Liver (tissue), 9 donors: ENCODE measurements around the gene ANKMY1. TPM values are rescaled to one million over a fixed set of nuclear protein-coding genes. Genes with fewer than 3 reads are reported as not detected.

Experiments used
- DNase-seq: peaks from one replicate; pipeline ENCODE4 v3.0.0-alpha.2; 2017; ENCODE audit warnings: low spot score
- H3K27ac ChIP-seq, 2 donors: one replicate each; pipeline ENCODE4 v1.7.0; 2013; ENCODE audit warnings: inconsistent platforms in 2 of 2, low read length in 2 of 2, control low read depth in 1 of 2, low read depth in 1 of 2, mild to moderate bottlenecking in 1 of 2
- H3K27me3 ChIP-seq, 4 donors: one replicate each; pipeline versions ENCODE4 v1.6.1 to v1.7.0; 2013; ENCODE audit warnings: low read length in 3 of 4, inconsistent platforms in 1 of 4, mild to moderate bottlenecking in 1 of 4, moderate library complexity in 1 of 4; ENCODE audit not compliant: control insufficient read depth in 4 of 4, insufficient read depth in 4 of 4
- H3K36me3 ChIP-seq, 4 donors: one replicate each; pipeline versions ENCODE4 v1.6.1 to v1.7.0; 2013; ENCODE audit warnings: low read length in 3 of 4, mild to moderate bottlenecking in 3 of 4, low read depth in 1 of 4, moderate library complexity in 1 of 4; ENCODE audit not compliant: control insufficient read depth in 4 of 4, insufficient read depth in 3 of 4
- H3K4me1 ChIP-seq, 4 donors: one replicate each; pipeline versions ENCODE4 v1.6.1 to v1.7.0; 2013; ENCODE audit warnings: low read length in 3 of 4, mild to moderate bottlenecking in 3 of 4, moderate library complexity in 1 of 4; ENCODE audit not compliant: control insufficient read depth in 4 of 4, insufficient read depth in 4 of 4
- H3K4me3 ChIP-seq, 3 donors: one replicate each; pipeline versions ENCODE4 v1.6.1 to v1.7.0; 2013; ENCODE audit warnings: low read length in 3 of 3, control low read depth in 1 of 3, low read depth in 1 of 3, mild to moderate bottlenecking in 1 of 3
- H3K9ac ChIP-seq, 2 donors: one replicate each; pipeline ENCODE4 v1.7.0; 2013; ENCODE audit warnings: low read length in 2 of 2, mild to moderate bottlenecking in 2 of 2, moderate library complexity in 2 of 2, control low read depth in 1 of 2, low read depth in 1 of 2
- H3K9me3 ChIP-seq, 4 donors: one replicate each; pipeline versions ENCODE4 v1.6.1 to v1.7.0; 2013; ENCODE audit warnings: low read length in 3 of 4; ENCODE audit not compliant: control insufficient read depth in 4 of 4
- CTCF ChIP-seq: fragments of 150-350 bp; IDR thresholded peaks from 2 replicates; pipeline ENCODE4 v1.5.1; 2017; ENCODE audit warnings: improper control_type of control experiment, low read depth, low read length; ENCODE audit not compliant: missing input control
- EGR1 ChIP-seq, 2 donors: IDR thresholded peaks; 2 replicates each; pipeline ENCODE4 v1.6.1; 2016 to 2018; ENCODE audit warnings: antibody characterized with exemption in 2 of 2, low read depth in 2 of 2
- FOXA1 ChIP-seq: IDR thresholded peaks from 2 replicates; pipeline ENCODE4 v1.6.1; 2016; ENCODE audit warnings: antibody characterized with exemption
- GABPA ChIP-seq, 2 donors: IDR thresholded peaks in 1 of 2; conservative IDR thresholded peaks in 1 of 2; 2 replicates each; pipeline ENCODE4 v1.6.1; 2016; ENCODE audit warnings: antibody characterized with exemption in 2 of 2, mild to moderate bottlenecking in 1 of 2, moderate library complexity in 1 of 2
- HNF4A ChIP-seq, 2 donors: conservative IDR thresholded peaks; 2 replicates each; pipeline ENCODE4 v1.6.1; 2016; ENCODE audit warnings: antibody characterized with exemption in 2 of 2, mild to moderate bottlenecking in 2 of 2
- HNF4G ChIP-seq: IDR thresholded peaks from 2 replicates; pipeline ENCODE4 v1.6.1; 2016; ENCODE audit warnings: antibody characterized with exemption
- JUND ChIP-seq, 2 donors: IDR thresholded peaks; 2 replicates each; pipeline ENCODE4 v1.6.1; 2016; ENCODE audit warnings: antibody characterized with exemption in 2 of 2
- MAX ChIP-seq: IDR thresholded peaks from 2 replicates; pipeline ENCODE4 v1.6.1; 2016; ENCODE audit warnings: antibody characterized with exemption
- RAD21 ChIP-seq, 2 donors: IDR thresholded peaks; 2 replicates each; pipeline ENCODE4 v1.6.1; 2016; ENCODE audit warnings: antibody characterized with exemption in 2 of 2, mild to moderate bottlenecking in 2 of 2
- REST ChIP-seq: IDR thresholded peaks from 2 replicates; pipeline ENCODE4 v1.6.1; 2016; ENCODE audit warnings: antibody characterized with exemption, mild to moderate bottlenecking
- RXRA ChIP-seq, 2 donors: IDR thresholded peaks; 2 replicates each; pipeline ENCODE4 v1.6.1; 2017 to 2018; ENCODE audit warnings: antibody characterized with exemption in 2 of 2, mild to moderate bottlenecking in 1 of 2
- SP1 ChIP-seq: IDR thresholded peaks from 2 replicates; pipeline ENCODE4 v1.6.1; 2018; ENCODE audit warnings: antibody characterized with exemption, mild to moderate bottlenecking
- YY1 ChIP-seq: IDR thresholded peaks from 2 replicates; pipeline ENCODE4 v1.6.1; 2016; ENCODE audit warnings: antibody characterized with exemption, mild to moderate bottlenecking
- ZBTB33 ChIP-seq: IDR thresholded peaks from 2 replicates; pipeline ENCODE4 v1.6.1; 2016; ENCODE audit warnings: antibody characterized with exemption
- WGBS: extraction: QIAGEN DNeasy Blood & Tissue Kit; methylation state at CpG from one replicate; pipeline ENCODE4 v1.1.7; 2013; 5-methylcytosine and 5-hydroxymethylcytosine counted together
- polyA plus RNA-seq, 2 donors: library from polyadenylated mRNA; stranded (reverse) in 1 of 2; unstranded in 1 of 2; fragments of 200-250 nt in 1 of 2; fragments of >200 nt in 1 of 2; fragmentation: Nextera tagmentation in 1 of 2; extraction: Ambion mirVana in 1 of 2; gene quantifications; one replicate each; pipeline versions ENCODE4 v1.2.1 to v1.2.3, GENCODE V29; 2013 to 2015
- total RNA-seq, 2 donors: library from RNA; depleted of rRNA; stranded (reverse); fragments of >200 nt; gene quantifications; one replicate each; pipeline ENCODE4 v1.2.3, GENCODE V29; 2014
- donor health status: healthy.
- donor health status: healthy.
- donor health status: healthy.
- donor health status: healthy.
- donor health status: healthy.

Gene ANKMY1
- total and polyA plus RNA-seq, 4 donors, result 2.5 to 12.8 (median 4.2) TPM

DNA sequence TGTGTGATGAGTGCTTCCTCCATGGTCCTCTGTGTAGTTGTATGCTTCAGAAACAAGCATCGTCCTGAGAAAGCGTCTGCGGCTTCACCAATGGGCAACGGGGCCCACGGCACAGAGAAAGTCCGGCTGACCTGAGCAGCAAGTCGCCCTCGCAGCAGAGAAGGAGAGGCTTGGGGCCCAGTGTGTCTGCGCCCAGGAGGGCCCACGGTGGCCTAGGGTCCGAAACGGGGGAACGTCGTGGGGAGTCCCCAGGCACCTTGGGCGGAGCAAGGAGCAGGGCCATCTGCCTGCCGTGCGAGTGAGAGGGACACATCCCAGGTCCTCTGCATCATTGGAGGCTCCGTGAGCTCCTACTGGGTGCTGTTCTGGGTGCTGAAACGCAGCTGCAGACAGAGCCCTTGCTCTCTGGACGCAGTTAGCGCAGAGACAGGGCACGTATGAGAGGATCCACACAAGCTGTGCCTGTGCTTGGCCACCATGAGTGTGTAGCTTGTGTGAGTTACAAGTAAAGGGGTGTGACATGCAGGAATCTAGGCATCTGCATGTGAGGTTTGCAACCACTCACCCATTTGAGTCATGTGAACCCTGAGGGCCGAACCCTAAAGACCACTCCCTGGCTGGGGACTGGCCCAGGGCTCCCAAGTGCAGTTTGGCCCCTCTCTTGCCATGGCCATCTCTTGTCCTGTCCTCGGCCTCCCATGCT lies 111.7 kb downstream of the ANKMY1 start:
- Histone ChIP-seq H3K9me3 (no peaks in the 10 kb centered on the region), H3K27ac (no peak overlapping the region), H3K36me3 (no peaks in the 10 kb centered on the region), H3K4me3 (no peak overlapping the region), H3K27me3 (no peaks in the 10 kb centered on the region), H3K4me1 (no peaks in the 10 kb centered on the region), H3K9ac (no peak overlapping the region)
- 85% methylated on average over 24 of the region's 24 CpGs for WGBS
- DNase-seq, result no peak
- no peak for TF ChIP-seq JUND (IDR thresholded peaks at IDR 0.05)
- no peak for TF ChIP-seq GABPA (IDR thresholded peaks at IDR 0.05 in 1 of 2, conservative IDR thresholded peaks at IDR 0.05 in 1 of 2)
- TF ChIP-seq FOXA1, result no peak
- no peak for TF ChIP-seq ZBTB33

DNA sequence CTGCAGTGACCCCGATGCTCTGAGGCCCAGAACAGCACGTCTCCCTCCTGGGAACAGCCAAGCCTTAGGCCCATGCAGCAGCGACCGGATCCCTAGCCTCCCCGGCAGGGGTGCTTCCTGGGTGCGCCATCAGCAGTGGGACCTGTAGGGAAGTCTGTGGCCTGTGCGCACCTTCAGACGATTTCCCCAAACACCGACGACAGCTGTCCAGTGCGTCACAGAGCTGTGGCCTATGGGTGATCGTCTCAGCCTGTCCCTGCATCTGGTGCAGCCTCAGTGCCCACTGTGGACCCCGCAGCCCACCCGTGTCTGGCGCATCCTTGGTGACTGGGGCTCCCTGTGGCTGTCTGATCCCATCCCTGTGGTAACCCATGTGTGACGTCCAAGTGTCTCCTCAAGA lies 113.3 kb downstream of the ANKMY1 start:
- WGBS, result 93% methylated on average over 16 of the region's 16 CpGs
- no peaks in the 10 kb centered on the region for H3K9me3 ChIP-seq
- TF ChIP-seq YY1 (no peak), EGR1 (IDR thresholded peaks at IDR 0.05; ENCODE audit: low read depth in 2 of 2) (no peak), MAX (no peak)
- no peak for DNase-seq
- H3K9ac ChIP-seq, result no peak overlapping the region
- H3K27me3 ChIP-seq, result no peaks in the 10 kb centered on the region
- H3K36me3 ChIP-seq, result no peaks in the 10 kb centered on the region
- no peak overlapping the region for H3K27ac ChIP-seq
- H3K4me1 ChIP-seq, result no peaks in the 10 kb centered on the region
- no peak overlapping the region for H3K4me3 ChIP-seq

GRCh38 chr2:240443891-240444301 lies 113.9 kb downstream of the ANKMY1 start:
- Histone ChIP-seq H3K36me3 (no peaks in the 10 kb centered on the region), H3K4me3 (no peak overlapping the region), H3K9ac (no peak overlapping the region), H3K4me1 (peaks cover 0 to 1% (median 0%) of the 10 kb centered on the region in 4 donors), H3K9me3 (no peaks in the 10 kb centered on the region), H3K27me3 (no peaks in the 10 kb centered on the region), H3K27ac (no peak overlapping the region)
- TF ChIP-seq FOXA1 (no peak), RAD21 (IDR thresholded peaks at IDR 0.05) (no peak), HNF4G (no peak), REST (no peak), RXRA (IDR thresholded peaks at IDR 0.05) (no peak), HNF4A (conservative IDR thresholded peaks at IDR 0.05) (no peak), SP1 (no peak), EGR1 (IDR thresholded peaks at IDR 0.05; ENCODE audit: low read depth in 2 of 2) (no peak), CTCF (no peak)
- 94% methylated on average over 17 of the region's 17 CpGs for WGBS
- DNase-seq, result no peak
